Mesendoderm (in vitro differentiated cells): ENCODE results near the gene HRH1.
"Not testable (repeated sequence)": the region's sequence is repeated elsewhere in the genome, so short reads cannot be mapped to it uniquely, and the experiment has no call there.

Experiments
- DNase-seq: peaks from one replicate; pipeline ENCODE4 v3.0.0; 2013
- H2AK5ac ChIP-seq: 2 replicates; pipeline ENCODE4 v1.6.1; 2013; ENCODE audit warnings: low read length, inconsistent platforms
- H2BK120ac ChIP-seq: 2 replicates; pipeline ENCODE4 v1.6.1; 2013; ENCODE audit warnings: low read depth, mild to moderate bottlenecking, low read length, moderate library complexity, mixed read lengths
- H2BK15ac ChIP-seq: replicated peaks from 2 replicates; pipeline ENCODE4 v1.6.1; 2013; ENCODE audit warnings: low read depth, mild to moderate bottlenecking, moderate library complexity
- H2BK5ac ChIP-seq: 2 replicates; pipeline ENCODE4 v1.6.1; 2013; ENCODE audit warnings: low read length, inconsistent platforms
- H3K18ac ChIP-seq: 2 replicates; pipeline ENCODE4 v1.6.1; 2013; ENCODE audit warnings: mild to moderate bottlenecking, low read length, mixed read lengths
- H3K23ac ChIP-seq: one replicate; pipeline ENCODE4 v1.6.1; 2013; ENCODE audit warnings: low read length
- H3K27ac ChIP-seq: 2 replicates; pipeline ENCODE4 v1.5.1; 2013; ENCODE audit warnings: low read depth, mild to moderate bottlenecking, inconsistent platforms, low read length, moderate library complexity
- H3K27me3 ChIP-seq: 2 replicates; pipeline ENCODE4 v1.6.1; 2013; ENCODE audit warnings: low read length, control low read depth, mild to moderate bottlenecking, inconsistent platforms; ENCODE audit not compliant: insufficient read depth, poor library complexity
- H3K36me3 ChIP-seq: 2 replicates; pipeline ENCODE4 v1.6.1; 2013; ENCODE audit warnings: low read length, inconsistent platforms; ENCODE audit not compliant: control insufficient read depth, insufficient read depth
- H3K4ac ChIP-seq: one replicate; pipeline ENCODE4 v1.6.1; 2013; ENCODE audit warnings: low read depth, mild to moderate bottlenecking, low read length, moderate library complexity
- H3K4me1 ChIP-seq: 2 replicates; pipeline ENCODE4 v1.6.1; 2013; ENCODE audit warnings: low read depth, low read length, inconsistent platforms; ENCODE audit not compliant: control insufficient read depth
- H3K4me2 ChIP-seq: 2 replicates; pipeline ENCODE4 v1.6.1; 2013; ENCODE audit warnings: low read length
- H3K4me3 ChIP-seq: 2 replicates; pipeline ENCODE4 v1.5.1; 2013; ENCODE audit warnings: mild to moderate bottlenecking, low read length
- H3K56ac ChIP-seq: one replicate; pipeline ENCODE4 v1.6.1; 2013; ENCODE audit warnings: low read length
- H3K79me1 ChIP-seq: 2 replicates; pipeline ENCODE4 v1.6.1; 2013; ENCODE audit warnings: low read length, inconsistent platforms
- H3K79me2 ChIP-seq: 2 replicates; pipeline ENCODE4 v1.6.1; 2013; ENCODE audit warnings: mild to moderate bottlenecking, low read length; ENCODE audit not compliant: control insufficient read depth, insufficient read depth
- H3K9ac ChIP-seq: 2 replicates; pipeline ENCODE4 v1.6.1; 2013; ENCODE audit warnings: low read length, inconsistent platforms
- H4K5ac ChIP-seq: one replicate; pipeline ENCODE4 v1.6.1; 2013; ENCODE audit warnings: low read length
- H4K8ac ChIP-seq: one replicate; pipeline ENCODE4 v1.6.1; 2013; ENCODE audit warnings: low read depth, mild to moderate bottlenecking, control low read depth, low read length, moderate library complexity
- WGBS: extraction: QIAGEN DNeasy Blood & Tissue Kit; methylation state at CpG from one replicate; pipeline ENCODE4 v1.1.7; 2013; ENCODE audit warnings: low lambda C conversion rate, missing lambda C conversion rate; ENCODE audit not compliant: insufficient coverage; ENCODE audit errors: extremely low coverage; 5-methylcytosine and 5-hydroxymethylcytosine counted together

Gene HRH1

DNA sequence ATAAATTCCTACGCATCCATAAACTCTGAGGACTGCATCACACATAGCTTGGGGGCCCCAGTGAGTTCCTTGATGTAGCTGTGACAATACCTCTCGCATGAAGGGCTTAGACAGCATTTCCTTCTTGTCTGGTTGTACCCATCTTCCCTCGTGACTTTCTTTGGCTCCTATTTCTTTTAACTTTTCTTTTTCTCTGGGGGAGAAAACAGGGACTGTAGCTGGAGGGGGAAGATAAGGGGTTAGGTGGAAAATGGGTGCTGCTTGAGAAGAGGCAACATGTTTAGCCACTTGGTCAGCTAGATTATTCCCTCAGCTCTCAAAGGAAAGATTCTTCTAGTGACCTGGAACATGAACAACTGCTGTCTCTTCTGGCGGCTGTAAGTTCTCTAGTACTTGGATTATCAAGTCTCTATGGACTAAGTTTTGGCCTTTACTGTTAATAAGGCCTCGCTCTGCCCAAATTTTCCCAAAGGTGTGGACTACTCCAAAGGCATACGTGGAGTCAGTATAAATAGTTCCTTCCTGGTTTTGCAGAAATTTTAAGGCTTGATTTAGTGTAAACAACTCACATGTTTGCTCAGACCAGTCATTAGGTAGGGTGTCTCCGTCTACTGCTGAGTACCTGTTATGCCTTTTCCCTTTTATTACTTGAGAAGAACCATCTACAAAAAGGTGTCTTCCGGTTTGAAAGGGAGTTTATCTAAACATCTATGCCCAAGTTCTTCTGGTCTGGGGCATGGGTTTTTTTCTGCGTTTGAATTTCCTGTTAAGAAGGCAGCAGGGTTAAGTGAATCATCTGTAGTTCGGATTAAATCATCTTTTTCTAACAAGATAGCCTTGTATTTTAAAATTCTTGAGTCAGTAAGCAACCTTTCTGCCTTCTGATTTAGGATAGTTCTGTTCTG is 96.9 kb downstream of the HRH1 start:
- Histone ChIP-seq H3K4me3 (no peak overlapping the region), H3K4me2 (no peak overlapping the region), H3K36me3 (no peaks in the 10 kb centered on the region), H2AK5ac (no peak overlapping the region), H2BK120ac (no peak overlapping the region), H3K56ac (no peak overlapping the region), H3K4me1 (no peaks in the 10 kb centered on the region), H3K79me2 (no peaks in the 10 kb centered on the region), H3K79me1 (no peaks in the 10 kb centered on the region), H2BK15ac (no peak overlapping the region), H3K23ac (no peak overlapping the region), H3K4ac (no peak overlapping the region), H3K27ac (no peak overlapping the region), H4K5ac (no peak overlapping the region), H3K27me3 (no peaks in the 10 kb centered on the region), H2BK5ac (no peak overlapping the region), H3K18ac (no peak overlapping the region), H4K8ac (no peak overlapping the region), H3K9ac (no peak overlapping the region)
- no CpG with 5 or more reads among the region's 10 CpGs for WGBS
- DNase-seq = no peak

DNA sequence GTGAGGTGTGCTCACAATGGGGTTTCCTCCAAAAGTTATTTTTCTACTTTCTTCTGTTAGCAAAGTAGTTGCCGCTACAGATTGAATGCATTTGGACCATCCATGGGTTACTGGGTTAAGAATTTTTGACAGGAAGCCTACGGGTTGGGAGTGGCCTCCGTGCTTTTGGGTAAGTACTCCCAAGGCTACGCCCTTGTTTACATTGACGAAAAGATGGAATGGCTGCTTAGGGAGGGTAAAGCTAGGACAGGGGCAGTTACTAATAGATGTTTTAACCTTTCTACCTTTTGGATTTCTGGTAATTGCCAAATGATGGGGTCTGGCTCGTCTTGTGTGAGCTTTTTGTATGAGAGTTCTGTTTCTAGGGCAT is 97.5 kb downstream of the HRH1 start:
- Histone ChIP-seq H2AK5ac (no peak overlapping the region), H4K5ac (no peak overlapping the region), H3K27ac (no peak overlapping the region), H2BK15ac (no peak overlapping the region), H2BK5ac (no peak overlapping the region), H3K4me1 (no peaks in the 10 kb centered on the region), H3K36me3 (no peaks in the 10 kb centered on the region), H3K18ac (no peak overlapping the region), H3K4me2 (no peak overlapping the region), H3K4ac (no peak overlapping the region), H3K9ac (no peak overlapping the region), H3K79me2 (no peaks in the 10 kb centered on the region), H4K8ac (no peak overlapping the region), H3K23ac (no peak overlapping the region), H3K4me3 (no peak overlapping the region), H3K27me3 (no peaks in the 10 kb centered on the region), H3K56ac (no peak overlapping the region), H2BK120ac (no peak overlapping the region), H3K79me1 (no peaks in the 10 kb centered on the region)
- no peak for DNase-seq
- WGBS = no CpG with 5 or more reads among the region's 6 CpGs

DNA sequence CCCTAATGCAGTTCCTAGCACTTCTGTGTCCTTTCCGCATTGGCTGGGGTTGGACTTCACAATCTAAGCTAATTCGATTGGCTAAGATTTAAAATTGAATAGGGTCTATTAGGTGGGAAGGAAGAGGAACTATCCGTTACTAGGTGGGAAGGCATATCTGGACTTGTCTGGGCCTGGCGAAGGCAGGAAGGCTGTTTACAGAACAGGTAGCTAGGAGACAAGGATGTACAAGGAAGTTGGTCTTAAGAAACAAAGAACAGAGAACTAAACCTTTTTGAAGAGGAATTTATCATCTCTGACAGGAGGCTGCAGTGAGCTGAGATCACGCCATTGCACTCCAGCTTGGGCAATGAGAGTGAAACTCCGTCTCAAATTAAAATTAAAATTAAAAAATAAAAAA is 100.6 kb downstream of the HRH1 start:
- H3K27me3 ChIP-seq = no peaks in the 10 kb centered on the region
- H2BK5ac ChIP-seq = no peak overlapping the region
- DNase-seq = no peak
- H4K8ac ChIP-seq = no peak overlapping the region
- no peak overlapping the region for H3K4ac ChIP-seq
- H3K79me1 ChIP-seq = no peaks in the 10 kb centered on the region
- no peak overlapping the region for H2BK15ac ChIP-seq
- no peak overlapping the region for H3K27ac ChIP-seq
- no peak overlapping the region for H2BK120ac ChIP-seq
- H3K4me2 ChIP-seq = no peak overlapping the region
- no CpG with 5 or more reads among the region's 6 CpGs for WGBS
- H3K36me3 ChIP-seq = no peaks in the 10 kb centered on the region
- H3K18ac ChIP-seq = no peak overlapping the region
- H3K9ac ChIP-seq = no peak overlapping the region
- H3K4me1 ChIP-seq = no peaks in the 10 kb centered on the region
- H3K23ac ChIP-seq = no peak overlapping the region
- no peak overlapping the region for H3K4me3 ChIP-seq
- no peak overlapping the region for H4K5ac ChIP-seq
- no peaks in the 10 kb centered on the region for H3K79me2 ChIP-seq
- no peak overlapping the region for H2AK5ac ChIP-seq
- no peak overlapping the region for H3K56ac ChIP-seq

DNA sequence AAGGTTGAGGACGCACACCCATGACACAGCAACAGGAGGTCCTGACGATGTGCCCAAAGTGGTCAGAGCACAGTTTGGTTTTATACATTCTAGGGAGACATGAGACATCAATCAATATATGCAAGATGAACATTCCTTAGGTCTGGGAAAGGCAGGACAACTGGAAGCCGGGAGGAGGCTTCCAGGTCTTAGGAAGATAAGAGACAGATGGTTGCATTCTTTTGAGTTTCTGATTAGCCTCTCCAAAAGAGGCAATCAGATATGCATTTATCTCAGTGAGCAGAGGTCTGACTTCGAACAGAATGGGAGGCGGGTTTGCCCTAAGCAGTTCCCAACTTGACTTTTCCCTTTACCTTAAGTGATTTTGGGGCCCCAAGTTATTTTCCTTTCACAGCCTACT is 101.2 kb downstream of the HRH1 start:
- H3K27me3 ChIP-seq, H3K27ac ChIP-seq, H3K4me2 ChIP-seq, H2BK120ac ChIP-seq, H3K18ac ChIP-seq, H3K9ac ChIP-seq, H2AK5ac ChIP-seq, H3K4ac ChIP-seq, H3K79me1 ChIP-seq, H3K4me3 ChIP-seq, H3K23ac ChIP-seq, H3K4me1 ChIP-seq, H3K79me2 ChIP-seq, H3K56ac ChIP-seq, H3K36me3 ChIP-seq, H2BK15ac ChIP-seq, H4K5ac ChIP-seq, H4K8ac ChIP-seq, H2BK5ac ChIP-seq: not testable (repeated sequence)
- peak; percentile 40 for DNase-seq
- WGBS = no CpG with 5 or more reads among the region's 5 CpGs

- Histone ChIP-seq H3K4me2 (no peak overlapping the region), H3K4me1 (no peaks in the 10 kb centered on the region), H3K79me1 (no peaks in the 10 kb centered on the region), H3K27ac (no peak overlapping the region), H3K9ac (no peak overlapping the region), H2BK5ac (no peak overlapping the region), H2AK5ac (no peak overlapping the region), H3K56ac (no peak overlapping the region), H4K5ac (no peak overlapping the region), H2BK120ac (no peak overlapping the region), H3K4me3 (no peak overlapping the region), H3K36me3 (no peaks in the 10 kb centered on the region), H3K79me2 (no peaks in the 10 kb centered on the region), H3K23ac (no peak overlapping the region), H3K4ac (no peak overlapping the region), H4K8ac (no peak overlapping the region), H3K27me3 (no peaks in the 10 kb centered on the region), H3K18ac (no peak overlapping the region), H2BK15ac (no peak overlapping the region)
- DNase-seq = no peak
- WGBS = no CpG with 5 or more reads among the region's 11 CpGs
These were observed 104.7 kb downstream of the HRH1 start for GRCh38 chr3:11258958-11259357.

DNA sequence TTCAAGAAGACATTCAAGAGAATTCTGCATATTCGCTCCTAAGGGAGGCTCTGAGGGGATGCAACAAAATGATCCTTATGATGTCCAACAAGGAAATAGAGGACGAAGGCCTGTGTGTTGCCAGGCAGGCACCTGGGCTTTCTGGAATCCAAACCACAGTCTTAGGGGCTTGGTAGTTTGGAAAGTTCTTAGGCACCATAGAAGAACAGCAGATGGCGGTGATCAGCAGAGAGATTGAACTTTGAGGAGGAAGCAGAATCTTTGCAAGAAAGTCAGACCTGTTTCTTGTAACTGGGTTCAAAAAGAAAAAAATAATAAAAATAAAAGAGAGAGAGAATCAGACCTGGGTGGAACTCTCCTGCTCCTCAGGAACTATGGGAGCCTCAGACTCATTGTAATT is 106.2 kb downstream of the HRH1 start:
- WGBS = no CpG with 5 or more reads among the region's 3 CpGs
- no peak overlapping the region for H4K5ac ChIP-seq
- no peak for DNase-seq
- no peaks in the 10 kb centered on the region for H3K36me3 ChIP-seq
- no peaks in the 10 kb centered on the region for H3K27me3 ChIP-seq
- no peak overlapping the region for H3K4me2 ChIP-seq
- no peaks in the 10 kb centered on the region for H3K79me1 ChIP-seq
- H3K4me1 ChIP-seq = no peaks in the 10 kb centered on the region
- no peak overlapping the region for H3K27ac ChIP-seq
- no peak overlapping the region for H3K18ac ChIP-seq
- no peak overlapping the region for H3K4me3 ChIP-seq
- no peak overlapping the region for H3K9ac ChIP-seq
- no peaks in the 10 kb centered on the region for H3K79me2 ChIP-seq
- H3K23ac ChIP-seq = no peak overlapping the region
- no peak overlapping the region for H3K56ac ChIP-seq
- H2AK5ac ChIP-seq = no peak overlapping the region
- H2BK5ac ChIP-seq = no peak overlapping the region
- H4K8ac ChIP-seq = no peak overlapping the region
- no peak overlapping the region for H2BK15ac ChIP-seq
- no peak overlapping the region for H2BK120ac ChIP-seq
- H3K4ac ChIP-seq = no peak overlapping the region
